PC-3 (cell line): ENCODE measurements around the gene RNF123. TPM values are rescaled to one million over a fixed set of nuclear protein-coding genes. Genes with fewer than 3 reads are reported as not detected.

Experiments used
- ATAC-seq: fragments of 200-7000 bp; cut with Tn5 transposase; 2 replicates; pipeline ENCODE4 v1.9.1; 2020; ENCODE audit warnings: mild to moderate bottlenecking, moderate library complexity
- BruUV-seq: library from RNA; stranded (reverse); fragments of 400-500 nt; replicated peaks from 2 replicates; lab custom pipeline; 2021; lab: Mats Ljungman, UMichigan
- CTCF ChIA-PET: fragments of 300-600 bp; sonication (Branson Sonifier 250); formaldehyde crosslinking; loops from one replicate; lab custom pipeline; 2022; ENCODE audit warnings: antibody characterized with exemption; lab: Charles Lee
- POLR2A ChIA-PET: fragments of 300-600 bp; sonication (Branson Sonifier 250); formaldehyde crosslinking; loops from one replicate; lab custom pipeline; 2022; ENCODE audit warnings: antibody characterized with exemption; ENCODE audit not compliant: unreplicated experiment; lab: Charles Lee
- DNase-seq: peaks from one replicate; pipeline ENCODE4 v3.0.0-alpha.2; 2015
- H2AFZ ChIP-seq: fragments of 300-600 bp; sonication (generic); 2 replicates; pipeline ENCODE4 v1.6.0; 2016; ENCODE audit warnings: antibody characterized with exemption, low read length
- H3F3A ChIP-seq: fragments of 300-600 bp; sonication (generic); one replicate; pipeline ENCODE4 v1.6.0; 2017; ENCODE audit warnings: antibody characterized with exemption, low read length, control low read depth, mild to moderate bottlenecking; ENCODE audit not compliant: unreplicated experiment
- H3K27ac ChIP-seq: fragments of 300-600 bp; sonication (generic); 2 replicates; pipeline ENCODE4 v1.5.1; 2016; ENCODE audit warnings: mild to moderate bottlenecking, low read length
- H3K27me3 ChIP-seq: fragments of 300-600 bp; sonication (generic); 2 replicates; pipeline ENCODE4 v1.6.1; 2016; ENCODE audit warnings: low read length, mixed read lengths
- H3K36me3 ChIP-seq: fragments of 300-600 bp; sonication (generic); 2 replicates; pipeline ENCODE4 v1.6.1; 2016; ENCODE audit warnings: low read depth, mixed run types, low read length, mixed read lengths
- H3K4me1 ChIP-seq: fragments of 300-600 bp; sonication (generic); 2 replicates; pipeline ENCODE4 v1.5.1; 2016; ENCODE audit warnings: low read length; ENCODE audit not compliant: insufficient read depth
- H3K4me2 ChIP-seq: fragments of 300-600 bp; sonication (generic); 2 replicates; pipeline ENCODE4 v1.6.0; 2016; ENCODE audit warnings: low read length
- H3K4me3 ChIP-seq: fragments of 300-600 bp; sonication (generic); 2 replicates; pipeline ENCODE4 v1.5.1; 2016; ENCODE audit warnings: mild to moderate bottlenecking, low read length, mixed read lengths
- H3K79me2 ChIP-seq: fragments of 300-600 bp; sonication (generic); 2 replicates; pipeline ENCODE4 v1.6.1; 2017; ENCODE audit warnings: low read length, mixed read lengths
- H3K9ac ChIP-seq: fragments of 300-600 bp; sonication (generic); 2 replicates; pipeline ENCODE4 v1.6.0; 2016; ENCODE audit warnings: mild to moderate bottlenecking, low read length
- H3K9me2 ChIP-seq: fragments of 300-600 bp; sonication (generic); replicated peaks from 2 replicates; pipeline ENCODE4 v1.6.1; 2016; ENCODE audit warnings: mixed run types, low read length, mixed read lengths
- H3K9me3 ChIP-seq: fragments of 300-600 bp; sonication (generic); 2 replicates; pipeline ENCODE4 v1.6.1; 2016; ENCODE audit warnings: low read length, mixed read lengths
- H4K20me1 ChIP-seq: fragments of 300-600 bp; sonication (generic); 2 replicates; pipeline ENCODE4 v1.6.1; 2016; ENCODE audit warnings: low read length, mixed read lengths
- CTCF ChIP-seq: fragments of 300-600 bp; sonication (generic); conservative IDR thresholded peaks from 2 replicates; pipeline ENCODE4 v1.5.1; 2017; ENCODE audit warnings: antibody characterized with exemption, low read depth, mild to moderate bottlenecking, low read length
- EZH2 ChIP-seq: fragments of 300-600 bp; sonication (generic); IDR thresholded peaks from one replicate; pipeline ENCODE4 v1.6.1; 2017; ENCODE audit warnings: antibody characterized with exemption, mild to moderate bottlenecking, low read length; ENCODE audit not compliant: unreplicated experiment
- EZH2phosphoT487 ChIP-seq: fragments of 300-600 bp; sonication (generic); IDR thresholded peaks from 2 replicates; pipeline ENCODE4 v1.6.1; 2018; ENCODE audit warnings: mild to moderate bottlenecking, antibody characterized with exemption, low read length, borderline replicate concordance
- intact Hi-C: fragments of 100-400 bp; cut with micrococcal nuclease; formaldehyde crosslinking; loops from 2 replicates; pipeline ENCODE4 v1.9.0; 2023
- total RNA-seq: library from RNA; depleted of rRNA; stranded (reverse); fragments of >200 nt; gene quantifications from 2 replicates; pipeline ENCODE4 v1.2.3, GENCODE V29; 2014

Gene RNF123
- total RNA-seq, 1 experiment from 2014 or later = 38.6 TPM

GRCh38 chr3:49716691-49717210, 27.4 kb downstream of the RNF123 start:
- DNase-seq (no peak), ATAC-seq (no peak)
- BruUV-seq = TSS peak; percentile 6
- H3K4me1 ChIP-seq = peaks cover 3% of the 10 kb centered on the region; the same call in 1 of the 2 replicates
- no peak overlapping the region for H2AFZ ChIP-seq
- no peak overlapping the region for H3K4me2 ChIP-seq
- H4K20me1 ChIP-seq = no peaks in the 10 kb centered on the region
- H3K9me2 ChIP-seq = no peaks in the 10 kb centered on the region
- H3K9me3 ChIP-seq = no peaks in the 10 kb centered on the region
- peaks cover 6% of the 10 kb centered on the region; the same call in 1 of the 2 replicates for H3K36me3 ChIP-seq
- H3K4me3 ChIP-seq = no peak overlapping the region
- no peaks in the 10 kb centered on the region for H3K79me2 ChIP-seq
- TF ChIP-seq EZH2phosphoT487 = no peak
- no peak for TF ChIP-seq EZH2
- TF ChIP-seq CTCF = no peak
- intact Hi-C loops = no loop called here
- POLR2A ChIA-PET = interaction anchor here (0.6 kb wide), 1 partner anchor 83 kb away, joined by 3 read pairs; the partner anchor contains the start of gene CDHR4
- no peaks in the 10 kb centered on the region for H3F3A ChIP-seq
- CTCF ChIA-PET = no interaction called here
- no peaks in the 10 kb centered on the region for H3K27me3 ChIP-seq
- H3K27ac ChIP-seq = no peak overlapping the region
- H3K9ac ChIP-seq = no peak overlapping the region

- Histone ChIP-seq H4K20me1 (no peaks in the 10 kb centered on the region), H3K27ac (no peak overlapping the region), H3K4me1 (peaks cover 5% of the 10 kb centered on the region), H3K79me2 (peaks cover 4% of the 10 kb centered on the region), H3K4me2 (no peak overlapping the region), H3K9me3 (no peaks in the 10 kb centered on the region), H3K9ac (no peak overlapping the region), H3K36me3 (peaks cover 11% of the 10 kb centered on the region), H3K27me3 (no peaks in the 10 kb centered on the region), H3K4me3 (no peak overlapping the region), H3K9me2 (no peaks in the 10 kb centered on the region), H3F3A (no peaks in the 10 kb centered on the region), H2AFZ (no peak overlapping the region)
- TF ChIP-seq EZH2phosphoT487 = no peak
- TF ChIP-seq EZH2 = no peak
- TF ChIP-seq CTCF = no peak
- ChIA-PET CTCF (no interaction called here), POLR2A (interaction anchor here (0.6 kb wide), 1 partner anchor 83 kb away, joined by 3 read pairs; the partner anchor contains the start of gene CDHR4)
- DNase-seq (no peak), ATAC-seq (no peak)
- BruUV-seq = no TSS peak
- intact Hi-C loops = no loop called here
Observed at GRCh38 chr3:49717211-49717958, 28.0 kb downstream of the RNF123 start.
